ENCODE measurements around the gene CORO7.

CORO7 gene

DNA sequence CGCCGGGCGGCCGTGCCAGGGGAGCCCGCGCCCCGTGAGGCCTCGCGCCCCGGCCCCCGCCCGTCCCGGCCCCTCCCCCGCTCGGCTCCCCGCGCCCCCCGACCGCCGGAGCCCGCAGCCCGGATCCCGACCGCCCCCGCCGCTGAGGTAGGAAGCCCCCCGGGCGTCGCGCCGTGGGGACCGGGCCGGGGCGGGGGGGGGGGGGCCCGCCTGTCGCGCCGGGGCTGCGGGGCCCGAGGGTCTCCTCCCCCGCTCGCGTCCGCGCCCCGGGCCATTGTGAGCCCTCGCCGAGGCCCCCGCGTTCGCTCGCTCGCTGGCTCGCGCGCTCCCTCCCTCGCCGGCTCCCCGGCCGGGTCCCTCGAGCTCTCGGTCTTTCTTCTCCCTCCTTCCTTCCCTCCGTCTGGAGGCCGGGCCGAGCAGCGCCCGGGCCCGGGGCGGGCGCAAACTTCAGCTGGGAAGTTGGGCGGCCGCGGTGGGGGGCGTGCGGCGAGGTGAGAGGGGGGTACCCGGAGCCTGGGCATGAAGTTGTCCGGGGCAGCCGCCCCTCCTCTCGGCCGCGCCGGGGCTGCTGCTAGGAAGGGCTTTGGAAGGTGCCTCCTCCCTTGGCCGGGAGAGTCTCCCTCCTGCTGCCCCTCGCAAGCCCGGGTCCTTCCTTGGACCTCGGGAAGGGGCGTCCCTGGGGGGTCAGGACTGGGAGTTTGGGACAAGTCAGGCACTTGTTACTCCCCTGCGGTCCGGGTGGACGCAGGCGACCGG is 100.1 kb downstream of the CORO7 start:
- H3K27me3 ChIP-seq (ENCODE audit: control insufficient read depth in 1 of 2, insufficient read depth in 2 of 2, low read length in 2 of 2) = no peaks in the 10 kb centered on the region
- no peaks in the 10 kb centered on the region for H3K9me3 ChIP-seq (ENCODE audit: control insufficient read depth in 2 of 2, low read length in 2 of 2)
- H3K9ac ChIP-seq (ENCODE audit: low read length in 2 of 2) = peak overlapping the region; percentile 61 to 64
- peak overlapping the region; percentile 50 to 81 for H3K4me3 ChIP-seq (ENCODE audit: low read length in 2 of 2)
- peak overlapping the region; percentile 79 for H3K27ac ChIP-seq (ENCODE audit: low read length)
- no peaks in the 10 kb centered on the region for H3K36me3 ChIP-seq (ENCODE audit: control insufficient read depth in 2 of 2, insufficient read depth in 2 of 2, low read length in 2 of 2)
- peaks cover 56% of the 10 kb centered on the region for H3K4me1 ChIP-seq (ENCODE audit: control insufficient read depth, insufficient read depth, low read length)

- peak within 1 kb of the TSS; percentile 76 to 81 for H3K4me3 ChIP-seq (ENCODE audit: low read length in 2 of 2)
- H3K9ac ChIP-seq (ENCODE audit: low read length in 2 of 2) = peak within 1 kb of the TSS; percentile 87
- no peaks in the 10 kb centered on the region for H3K36me3 ChIP-seq (ENCODE audit: control insufficient read depth in 2 of 2, insufficient read depth in 2 of 2, low read length in 2 of 2)
- H3K27ac ChIP-seq (ENCODE audit: low read length) = peak within 1 kb of the TSS; percentile 90
- peaks cover 47% of the 10 kb centered on the region for H3K4me1 ChIP-seq (ENCODE audit: control insufficient read depth, insufficient read depth, low read length)
- no peaks in the 10 kb centered on the region for H3K27me3 ChIP-seq (ENCODE audit: control insufficient read depth in 1 of 2, insufficient read depth in 2 of 2, low read length in 2 of 2)
- H3K9me3 ChIP-seq (ENCODE audit: control insufficient read depth in 2 of 2, low read length in 2 of 2) = no peaks in the 10 kb centered on the region
These were observed 100.9 kb downstream of the CORO7 start, which contains the start of gene GLIS2 for GRCh38 chr16:4315186-4316107. TSS of gene GLIS2 (plus strand) at chr16:4316067. CDS start at chr16:4332281, 16,214 bp downstream.

DNA sequence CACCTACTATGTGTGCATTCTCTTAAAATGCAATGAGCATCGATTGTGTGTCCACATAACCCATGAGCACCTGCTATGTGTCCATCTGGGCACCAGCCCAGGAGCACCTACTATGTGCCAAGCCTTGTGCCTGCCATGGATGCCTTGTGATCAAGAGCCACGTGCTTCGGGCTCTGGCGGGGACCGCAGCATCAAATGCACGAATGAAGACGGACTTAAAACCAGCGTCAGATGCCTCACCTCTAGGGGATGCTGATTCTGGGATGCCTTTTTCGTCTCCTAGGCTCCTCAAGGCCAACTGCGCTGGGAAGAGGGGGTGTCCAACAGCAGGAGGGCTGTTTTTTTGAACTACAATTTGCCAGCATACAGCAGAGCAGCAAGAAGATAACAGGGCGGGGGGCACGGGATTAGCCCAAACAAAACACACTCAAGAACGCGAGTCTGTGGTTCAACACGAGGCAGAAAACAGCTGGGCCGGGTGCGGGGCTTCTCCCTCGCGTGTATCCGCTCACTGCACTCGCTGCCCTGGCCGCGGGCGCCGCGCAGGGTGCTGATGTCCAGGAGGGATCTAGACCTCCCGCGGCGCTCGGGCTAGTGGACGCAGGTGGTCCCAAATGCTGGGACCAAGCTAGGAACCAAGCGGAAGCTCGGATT is 101.7 kb downstream of the CORO7 start:
- Histone ChIP-seq H3K27me3 (ENCODE audit: control insufficient read depth in 1 of 2, insufficient read depth in 2 of 2, low read length in 2 of 2) (no peaks in the 10 kb centered on the region), H3K4me1 (ENCODE audit: control insufficient read depth, insufficient read depth, low read length) (peaks cover 46% of the 10 kb centered on the region), H3K4me3 (ENCODE audit: low read length in 2 of 2) (peak overlapping the region; percentile 74 to 76), H3K9me3 (ENCODE audit: control insufficient read depth in 2 of 2, low read length in 2 of 2) (no peaks in the 10 kb centered on the region), H3K27ac (ENCODE audit: low read length) (peak overlapping the region; percentile 90), H3K36me3 (ENCODE audit: control insufficient read depth in 2 of 2, insufficient read depth in 2 of 2, low read length in 2 of 2) (no peaks in the 10 kb centered on the region), H3K9ac (ENCODE audit: low read length in 2 of 2) (peak overlapping the region; percentile 87)

GRCh38 chr16:4313563-4314531 is 102.5 kb downstream of the CORO7 start:
- Histone ChIP-seq H3K27me3 (ENCODE audit: control insufficient read depth in 1 of 2, insufficient read depth in 2 of 2, low read length in 2 of 2) (no peaks in the 10 kb centered on the region), H3K36me3 (ENCODE audit: control insufficient read depth in 2 of 2, insufficient read depth in 2 of 2, low read length in 2 of 2) (no peaks in the 10 kb centered on the region), H3K9me3 (ENCODE audit: control insufficient read depth in 2 of 2, low read length in 2 of 2) (no peaks in the 10 kb centered on the region), H3K4me3 (ENCODE audit: low read length in 2 of 2) (peak overlapping the region in 1 of 2 donors; percentile 29), H3K4me1 (ENCODE audit: control insufficient read depth, insufficient read depth, low read length) (peaks cover 42% of the 10 kb centered on the region), H3K9ac (ENCODE audit: low read length in 2 of 2) (no peak overlapping the region), H3K27ac (ENCODE audit: low read length) (peak overlapping the region; percentile 90)

- Histone ChIP-seq H3K27ac (ENCODE audit: low read length) (peak overlapping the region; percentile 64), H3K4me1 (ENCODE audit: control insufficient read depth, insufficient read depth, low read length) (peaks cover 22% of the 10 kb centered on the region), H3K27me3 (ENCODE audit: control insufficient read depth in 1 of 2, insufficient read depth in 2 of 2, low read length in 2 of 2) (no peaks in the 10 kb centered on the region), H3K9ac (ENCODE audit: low read length in 2 of 2) (peak overlapping the region in 1 of 2 donors; percentile 13), H3K9me3 (ENCODE audit: control insufficient read depth in 2 of 2, low read length in 2 of 2) (no peaks in the 10 kb centered on the region), H3K36me3 (ENCODE audit: control insufficient read depth in 2 of 2, insufficient read depth in 2 of 2, low read length in 2 of 2) (no peaks in the 10 kb centered on the region), H3K4me3 (ENCODE audit: low read length in 2 of 2) (no peak overlapping the region)
These were observed 106.5 kb downstream of the CORO7 start for GRCh38 chr16:4309833-4310266.

GRCh38 chr16:4309102-4309832 is 107.1 kb downstream of the CORO7 start:
- Histone ChIP-seq H3K27me3 (ENCODE audit: control insufficient read depth in 1 of 2, insufficient read depth in 2 of 2, low read length in 2 of 2) (no peaks in the 10 kb centered on the region), H3K36me3 (ENCODE audit: control insufficient read depth in 2 of 2, insufficient read depth in 2 of 2, low read length in 2 of 2) (no peaks in the 10 kb centered on the region), H3K9ac (ENCODE audit: low read length in 2 of 2) (no peak overlapping the region), H3K4me3 (ENCODE audit: low read length in 2 of 2) (no peak overlapping the region), H3K27ac (ENCODE audit: low read length) (peak overlapping the region; percentile 64), H3K4me1 (ENCODE audit: control insufficient read depth, insufficient read depth, low read length) (peaks cover 17% of the 10 kb centered on the region), H3K9me3 (ENCODE audit: control insufficient read depth in 2 of 2, low read length in 2 of 2) (no peaks in the 10 kb centered on the region)

GRCh38 chr16:4307215-4308037 is 109.0 kb downstream of the CORO7 start:
- Histone ChIP-seq H3K9ac (ENCODE audit: low read length in 2 of 2) (peak overlapping the region; percentile 53 to 55), H3K9me3 (ENCODE audit: control insufficient read depth in 2 of 2, low read length in 2 of 2) (no peaks in the 10 kb centered on the region), H3K4me1 (ENCODE audit: control insufficient read depth, insufficient read depth, low read length) (peaks cover 17% of the 10 kb centered on the region), H3K27ac (ENCODE audit: low read length) (peak overlapping the region; percentile 87), H3K27me3 (ENCODE audit: control insufficient read depth in 1 of 2, insufficient read depth in 2 of 2, low read length in 2 of 2) (no peaks in the 10 kb centered on the region), H3K36me3 (ENCODE audit: control insufficient read depth in 2 of 2, insufficient read depth in 2 of 2, low read length in 2 of 2) (no peaks in the 10 kb centered on the region), H3K4me3 (ENCODE audit: low read length in 2 of 2) (peak overlapping the region; percentile 77 to 80)

DNA sequence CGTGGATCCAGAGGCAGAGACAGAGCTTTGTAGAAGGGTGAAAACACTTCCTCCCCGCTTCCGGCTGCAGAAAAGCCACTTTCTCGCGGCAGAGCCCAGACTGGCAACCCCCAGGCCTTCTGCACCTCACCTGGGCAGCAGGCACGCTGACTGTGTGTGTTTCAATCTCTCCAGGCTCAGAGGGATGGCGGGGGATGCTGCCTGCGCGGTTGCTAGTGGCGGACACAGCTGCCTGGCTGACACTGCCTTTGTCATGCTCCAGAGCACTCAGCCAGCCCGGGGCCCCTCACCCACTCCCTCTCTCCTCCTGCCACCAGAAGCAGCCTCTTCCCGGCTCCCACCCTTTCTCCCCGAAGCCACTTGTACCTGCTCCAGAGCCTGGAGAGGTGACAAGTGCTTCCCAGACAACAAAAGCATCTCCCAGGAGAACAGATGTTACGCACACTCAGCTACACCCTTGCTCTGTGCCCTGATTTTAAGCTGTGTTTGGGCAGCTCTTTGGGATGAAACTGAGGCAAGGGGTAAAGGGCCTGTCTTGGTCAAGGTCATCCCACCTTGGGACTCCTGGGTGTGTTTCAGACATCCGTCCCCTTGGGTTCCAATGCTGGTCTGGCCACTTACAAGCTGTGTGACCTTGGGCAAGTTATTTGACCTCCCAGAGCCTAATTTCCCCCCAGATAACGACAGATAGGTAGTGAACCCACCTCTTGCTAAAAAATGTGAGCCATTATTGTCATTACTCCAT is 109.8 kb downstream of the CORO7 start:
- H3K9ac ChIP-seq (ENCODE audit: low read length in 2 of 2) = peak overlapping the region; percentile 29 to 53
- no peaks in the 10 kb centered on the region for H3K9me3 ChIP-seq (ENCODE audit: control insufficient read depth in 2 of 2, low read length in 2 of 2)
- peak overlapping the region; percentile 87 for H3K27ac ChIP-seq (ENCODE audit: low read length)

More for the DNA sequence above, 109.8 kb downstream of the CORO7 start:
- Histone ChIP-seq H3K27me3 (ENCODE audit: control insufficient read depth in 1 of 2, insufficient read depth in 2 of 2, low read length in 2 of 2) (no peaks in the 10 kb centered on the region), H3K4me3 (ENCODE audit: low read length in 2 of 2) (peak overlapping the region; percentile 77 to 80), H3K36me3 (ENCODE audit: control insufficient read depth in 2 of 2, insufficient read depth in 2 of 2, low read length in 2 of 2) (no peaks in the 10 kb centered on the region), H3K4me1 (ENCODE audit: control insufficient read depth, insufficient read depth, low read length) (peaks cover 17% of the 10 kb centered on the region)

Measured in stomach smooth muscle (tissue), 2 donors.